Mammary epithelial cell (primary cell): ENCODE results near the gene SMAP2.

Experiments used
- EZH2 ChIP-seq: IDR thresholded peaks from 2 replicates; pipeline ENCODE4 v1.6.1; 2012; ENCODE audit warnings: low read length, inconsistent platforms, borderline replicate concordance
- TF ChIP-seq, protein P1 (sequence below), 2 donors: IDR thresholded peaks in 1 of 2; conservative IDR thresholded peaks in 1 of 2; 2 replicates each; pipeline ENCODE4 v1.5.1; 2011 to 2012; ENCODE audit warnings: inconsistent platforms in 2 of 2, low read length in 2 of 2, mild to moderate bottlenecking in 2 of 2, control low read depth in 1 of 2, low read depth in 1 of 2; ENCODE audit not compliant: insufficient read depth in 1 of 2; ENCODE audit errors: extremely low read depth in 1 of 2

DNA sequence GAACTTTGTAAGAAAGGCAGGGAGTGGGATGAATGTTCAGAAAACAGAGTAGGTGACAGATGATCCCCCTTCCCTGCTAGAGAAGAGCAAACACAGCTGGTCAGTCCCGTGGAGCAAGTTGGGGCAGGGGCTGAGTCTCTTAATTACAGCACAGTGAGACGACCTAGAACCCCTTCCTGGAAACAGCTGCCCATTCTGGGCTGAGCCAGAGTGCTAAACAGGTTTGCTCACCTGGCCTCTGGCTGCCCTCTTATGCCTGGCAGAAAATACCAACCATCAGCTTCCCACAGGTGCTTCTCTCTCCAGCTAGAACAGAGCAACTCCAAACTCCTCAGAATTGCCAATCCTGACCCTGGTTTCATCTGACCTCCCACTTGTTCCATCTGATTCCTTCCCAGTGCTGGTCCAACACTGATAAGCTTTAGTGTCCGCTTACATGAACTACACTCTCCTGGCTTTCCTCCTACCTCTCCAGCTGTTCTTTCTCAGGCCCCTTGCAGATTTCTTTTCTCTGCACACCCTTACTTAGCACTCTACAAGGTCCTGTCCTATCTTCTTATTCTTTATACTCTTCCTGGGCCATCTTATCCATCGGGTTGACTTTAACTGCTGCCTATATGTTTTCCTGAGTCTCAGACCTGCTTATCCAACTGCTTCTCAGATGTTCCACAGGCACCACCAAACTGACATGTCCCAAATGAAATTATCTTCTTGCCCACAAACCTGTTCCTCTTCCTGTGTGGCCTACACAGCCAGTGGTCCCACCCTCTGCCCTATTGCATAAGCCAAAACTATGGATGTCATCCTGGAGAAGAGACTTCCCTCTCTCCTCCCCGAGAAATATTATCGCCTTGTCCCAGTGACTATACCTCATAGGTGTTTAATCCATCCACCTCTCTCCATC, 33.9 kb upstream of the SMAP2 start:
- TF ChIP-seq, protein P1, sequence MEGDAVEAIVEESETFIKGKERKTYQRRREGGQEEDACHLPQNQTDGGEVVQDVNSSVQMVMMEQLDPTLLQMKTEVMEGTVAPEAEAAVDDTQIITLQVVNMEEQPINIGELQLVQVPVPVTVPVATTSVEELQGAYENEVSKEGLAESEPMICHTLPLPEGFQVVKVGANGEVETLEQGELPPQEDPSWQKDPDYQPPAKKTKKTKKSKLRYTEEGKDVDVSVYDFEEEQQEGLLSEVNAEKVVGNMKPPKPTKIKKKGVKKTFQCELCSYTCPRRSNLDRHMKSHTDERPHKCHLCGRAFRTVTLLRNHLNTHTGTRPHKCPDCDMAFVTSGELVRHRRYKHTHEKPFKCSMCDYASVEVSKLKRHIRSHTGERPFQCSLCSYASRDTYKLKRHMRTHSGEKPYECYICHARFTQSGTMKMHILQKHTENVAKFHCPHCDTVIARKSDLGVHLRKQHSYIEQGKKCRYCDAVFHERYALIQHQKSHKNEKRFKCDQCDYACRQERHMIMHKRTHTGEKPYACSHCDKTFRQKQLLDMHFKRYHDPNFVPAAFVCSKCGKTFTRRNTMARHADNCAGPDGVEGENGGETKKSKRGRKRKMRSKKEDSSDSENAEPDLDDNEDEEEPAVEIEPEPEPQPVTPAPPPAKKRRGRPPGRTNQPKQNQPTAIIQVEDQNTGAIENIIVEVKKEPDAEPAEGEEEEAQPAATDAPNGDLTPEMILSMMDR (conservative IDR thresholded peaks at IDR 0.05 in 1 of 2, IDR thresholded peaks at IDR 0.05 in 1 of 2; ENCODE audit: extremely low read depth in 1 of 2, insufficient read depth in 1 of 2, low read depth in 1 of 2, low read length in 2 of 2): no peak
- TF ChIP-seq EZH2: no peak
